Endothelial cell of umbilical vein (primary cell): ENCODE results near the gene AFAP1L2. TPM values are rescaled to one million over a fixed set of nuclear protein-coding genes. Genes with fewer than 3 reads are reported as not detected.

ENCODE experiments used
- BruUV-seq: library from RNA; stranded (reverse); fragments of 400-500 nt; replicated peaks from 2 replicates; lab custom pipeline; 2021; lab: Mats Ljungman, UMichigan
- CTCF ChIA-PET: fragments of 300-600, 350-600 bp; sonication (Branson Sonifier 250); formaldehyde crosslinking; loops from one replicate; lab custom pipeline; 2021; ENCODE audit warnings: antibody characterized with exemption, inconsistent platforms; lab: Charles Lee
- POLR2A ChIA-PET: fragments of 300-600, 350-600 bp; sonication (Branson Sonifier 250); formaldehyde crosslinking; loops from one replicate; lab custom pipeline; 2021; ENCODE audit warnings: antibody characterized with exemption, inconsistent platforms; lab: Charles Lee
- DNase-seq: peaks from one replicate; pipeline ENCODE4 v3.0.0-alpha.2; 2011; ENCODE audit warnings: low read depth, low spot score
- FAIRE-seq: peaks from 2 replicates; lab custom pipeline; 2011; peaks lifted over from hg19 to GRCh38; lab: Jason Lieb, UNC
- H2AFZ ChIP-seq: 2 replicates; pipeline ENCODE4 v1.6.0; 2012; ENCODE audit warnings: low read depth, low read length, control low read depth, inconsistent platforms
- H3K27ac ChIP-seq: 2 replicates; pipeline ENCODE4 v1.5.1; 2011; ENCODE audit warnings: low read depth, mild to moderate bottlenecking, control low read depth, low read length, moderate library complexity; ENCODE audit not compliant: insufficient read depth
- H3K27me3 ChIP-seq, 2 experiments: 2 replicates each; pipeline versions ENCODE4 v1.6.0 to v1.6.1; 2011; ENCODE audit warnings: low read length in 2 of 2, mixed read lengths in 1 of 2; ENCODE audit not compliant: control insufficient read depth in 2 of 2, insufficient read depth in 2 of 2
- H3K36me3 ChIP-seq, 2 experiments: 2 replicates in 1 of 2; 3 replicates in 1 of 2; pipeline ENCODE4 v1.5.1; 2011; ENCODE audit warnings: low read length in 2 of 2, mild to moderate bottlenecking in 1 of 2, moderate library complexity in 1 of 2; ENCODE audit not compliant: control insufficient read depth in 2 of 2, insufficient read depth in 2 of 2; ENCODE audit errors: extremely low read depth in 1 of 2
- H3K4me1 ChIP-seq: 3 replicates; pipeline ENCODE4 v1.5.1; 2011; ENCODE audit warnings: mild to moderate bottlenecking, low read length; ENCODE audit not compliant: control insufficient read depth, insufficient read depth; ENCODE audit errors: extremely low read depth
- H3K4me2 ChIP-seq: 2 replicates; pipeline ENCODE4 v1.6.1; 2011; ENCODE audit warnings: low read length, control low read depth, mixed read lengths; ENCODE audit not compliant: insufficient read depth
- H3K4me3 ChIP-seq, 3 experiments: fragments of 200-600 bp in 1 of 3; sonication (generic), shearing (Covaris generic) in 1 of 3; replicated peaks in 1 of 3; 2 replicates each; pipeline ENCODE4 v1.5.1; 2011 to 2016; ENCODE audit warnings: control low read depth in 3 of 3, low read length in 3 of 3, mild to moderate bottlenecking in 2 of 3, inconsistent platforms in 1 of 3, low read depth in 1 of 3, moderate library complexity in 1 of 3; ENCODE audit not compliant: insufficient read depth in 1 of 3
- H3K79me2 ChIP-seq: 2 replicates; pipeline ENCODE4 v1.6.0; 2012; ENCODE audit warnings: low read length, inconsistent platforms; ENCODE audit not compliant: control insufficient read depth, insufficient read depth
- H3K9ac ChIP-seq: replicated peaks from 2 replicates; pipeline ENCODE3; 2011; ENCODE audit warnings: low read length, control low read depth; ENCODE audit not compliant: insufficient read depth; ENCODE audit errors: extremely low read depth
- H3K9me1 ChIP-seq: replicated peaks from 3 replicates; pipeline ENCODE4 v1.6.0; 2011; ENCODE audit warnings: mild to moderate bottlenecking, low read length; ENCODE audit not compliant: control insufficient read depth, insufficient read depth; ENCODE audit errors: extremely low read depth
- H3K9me3 ChIP-seq: replicated peaks from 2 replicates; pipeline ENCODE4 v1.5.1; 2012; ENCODE audit warnings: low read length, inconsistent platforms; ENCODE audit not compliant: control insufficient read depth, insufficient read depth
- H4K20me1 ChIP-seq: replicated peaks from 2 replicates; pipeline ENCODE3; 2011; ENCODE audit warnings: mild to moderate bottlenecking, low read length; ENCODE audit not compliant: control insufficient read depth, insufficient read depth; ENCODE audit errors: extremely low read depth
- CTCF ChIP-seq, 2 donors: IDR thresholded peaks; 1 replicate in 1 of 2; 2 replicates in 1 of 2; pipeline ENCODE4 v1.5.1; 2011; ENCODE audit warnings: low read length in 2 of 2, mild to moderate bottlenecking in 2 of 2, moderate library complexity in 2 of 2, control low read depth in 1 of 2, inconsistent platforms in 1 of 2, low read depth in 1 of 2; ENCODE audit not compliant: insufficient read depth in 1 of 2; ENCODE audit errors: extremely low read depth in 1 of 2
- EZH2 ChIP-seq: IDR thresholded peaks from 2 replicates; pipeline ENCODE4 v1.6.1; 2012; ENCODE audit warnings: borderline replicate concordance, low read depth, mild to moderate bottlenecking, moderate library complexity, low read length, inconsistent platforms; ENCODE audit not compliant: severe bottlenecking
- FOS ChIP-seq: IDR thresholded peaks from 2 replicates; pipeline ENCODE4 v1.6.1; 2011; ENCODE audit warnings: mild to moderate bottlenecking, low read length, moderate library complexity, borderline replicate concordance; ENCODE audit not compliant: insufficient read depth
- GATA2 ChIP-seq: IDR thresholded peaks from 2 replicates; pipeline ENCODE4 v1.7.0; 2011; ENCODE audit warnings: low read depth, mild to moderate bottlenecking, moderate library complexity, mixed read lengths, low read length; ENCODE audit not compliant: insufficient read length, insufficient read depth
- JUN ChIP-seq: IDR thresholded peaks from 2 replicates; pipeline ENCODE4 v1.6.1; 2011; ENCODE audit warnings: borderline replicate concordance, low read depth; ENCODE audit not compliant: insufficient read length, insufficient read depth
- MAX ChIP-seq: IDR thresholded peaks from 2 replicates; pipeline ENCODE4 v1.6.1; 2011; ENCODE audit not compliant: insufficient read depth, insufficient read length
- MYC ChIP-seq: IDR thresholded peaks from one replicate; pipeline ENCODE4 v1.6.1; 2011; ENCODE audit warnings: mild to moderate bottlenecking, low read depth, low read length
- POLR2A ChIP-seq: IDR thresholded peaks from 2 replicates; pipeline ENCODE4 v1.6.1; 2012; ENCODE audit warnings: low read depth, mild to moderate bottlenecking, control low read depth, low read length
- POLR2AphosphoS5 ChIP-seq: IDR thresholded peaks from 2 replicates; pipeline ENCODE4 v1.6.1; 2012; ENCODE audit warnings: low read depth, mild to moderate bottlenecking, control low read depth, low read length, moderate library complexity; ENCODE audit not compliant: insufficient read depth
- dilution Hi-C: fragments of 300-500 bp; cut with MboI; formaldehyde crosslinking; loops from one replicate; pipeline ENCODE4 v1.15.0; 2019; ENCODE audit warnings: low sequenced_read_pairs; ENCODE audit not compliant: extremely low pct_ligation_motif_present
- intact Hi-C: fragments of 100-400 bp; cut with micrococcal nuclease; formaldehyde crosslinking; loops from one replicate; pipeline ENCODE4 v1.10.0; 2022
- polyA plus RNA-seq, 4 experiments: library from polyadenylated mRNA; depleted of rRNA in 3 of 4; stranded (reverse) in 3 of 4; unstranded in 1 of 4; fragments of >200 nt; gene quantifications; 2 replicates each; pipeline versions ENCODE4 v1.2.1 to v1.2.3, GENCODE V29; 2011 to 2012; ENCODE audit warnings: missing spikeins in 1 of 4
- total RNA-seq: library from RNA; stranded (reverse); gene quantifications from 2 replicates; pipeline ENCODE4 v1.2.3, GENCODE V29; 2021

AFAP1L2 gene
- total and polyA plus RNA-seq, 2 donors (not counting 3 experiments of a cell fraction or from before 2014, with no cell fraction given) = 0.90 to 4.1 TPM

DNA sequence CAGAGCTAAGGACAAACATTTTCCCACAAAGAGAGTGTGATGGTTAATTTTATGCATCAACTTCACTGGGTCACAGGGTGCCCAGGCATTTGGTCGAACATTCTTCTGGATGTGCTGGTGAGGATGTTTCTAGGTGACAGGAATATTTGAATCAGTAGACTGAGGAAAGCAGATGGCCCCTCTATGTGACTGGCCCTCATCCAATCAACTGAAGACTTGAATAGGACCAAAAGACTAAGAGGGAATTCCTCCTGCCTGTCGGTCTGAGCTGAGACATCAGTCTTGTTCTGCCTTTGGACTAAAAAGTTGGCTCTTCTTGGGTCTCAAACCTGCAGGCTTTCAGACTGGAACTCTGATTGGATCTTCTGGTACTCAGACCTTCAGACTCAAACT is 44.4 kb downstream of the AFAP1L2 start:
- no peak overlapping the region for H3K4me3 ChIP-seq
- no peak for FAIRE-seq
- H3K4me2 ChIP-seq = no peak overlapping the region
- BruUV-seq = no TSS peak
- no peaks in the 10 kb centered on the region for H3K79me2 ChIP-seq
- no peaks in the 10 kb centered on the region for H4K20me1 ChIP-seq
- ChIA-PET CTCF (interaction anchor here (0.8 kb wide), 1 partner anchor 15 kb away, joined by 3 read pairs; no protein-coding TSS in a partner anchor), POLR2A (no interaction called here)
- peaks cover 12 to 32% of the 10 kb centered on the region in 2 experiments for H3K27me3 ChIP-seq
- intact Hi-C loops (no loop called here), dilution Hi-C loops (no loop called here)
- DNase-seq = no peak
- no peak overlapping the region for H3K27ac ChIP-seq
- no peak overlapping the region for H2AFZ ChIP-seq
- no peaks in the 10 kb centered on the region for H3K4me1 ChIP-seq
- no peak overlapping the region for H3K9ac ChIP-seq
- H3K9me1 ChIP-seq = no peaks in the 10 kb centered on the region
- no peaks in the 10 kb centered on the region for H3K36me3 ChIP-seq
- H3K9me3 ChIP-seq = no peaks in the 10 kb centered on the region
- no peak for TF ChIP-seq CTCF (IDR thresholded peaks at IDR 0.05; ENCODE audit: extremely low read depth in 1 of 2, insufficient read depth in 1 of 2, low read depth in 1 of 2, low read length in 2 of 2)
- TF ChIP-seq MYC = no peak
- TF ChIP-seq EZH2 = no peak
- no peak for TF ChIP-seq FOS
- TF ChIP-seq GATA2 = no peak
- TF ChIP-seq MAX = no peak
- no peak for TF ChIP-seq POLR2AphosphoS5
- no peak for TF ChIP-seq POLR2A
- no peak for TF ChIP-seq JUN
